ENCODE measurements around the gene PDILT.

GRCh38 chr16:20310421-20311395, 93.8 kb downstream of the PDILT start:
- TF ChIP-seq POLR2A (IDR thresholded peaks at IDR 0.05) (no peak), CTCF (IDR thresholded peaks at IDR 0.05) (no peak)
